HepG2 (cell line): ENCODE measurements around the gene ZSCAN5C. TPM values are rescaled to one million over a fixed set of nuclear protein-coding genes. Genes with fewer than 3 reads are reported as not detected.

Experiments used
- ATF7 ChIP-seq, 2 experiments: fragments of 450-650 bp in 1 of 2; sonication (generic) in 1 of 2; formaldehyde crosslinking in 1 of 2; IDR thresholded peaks; 2 replicates each; pipeline versions ENCODE4 v1.4.0 to v1.6.1; 2016 to 2020; ENCODE audit warnings: antibody characterized with exemption in 1 of 2, mild to moderate bottlenecking in 1 of 2, missing genetic modification reagents in 1 of 2
- FOXM1 ChIP-seq: sonication (generic); formaldehyde crosslinking; IDR thresholded peaks from 2 replicates; pipeline ENCODE4 v1.5.0; 2020; ENCODE audit warnings: missing genetic modification reagents
- FOXO1 ChIP-seq: sonication (generic); formaldehyde crosslinking; IDR thresholded peaks from 2 replicates; pipeline ENCODE4 v1.4.0; 2020; ENCODE audit warnings: missing genetic modification reagents
- JUN ChIP-seq: sonication (generic); formaldehyde crosslinking; IDR thresholded peaks from 2 replicates; pipeline ENCODE4 v1.4.0; 2020; ENCODE audit warnings: mild to moderate bottlenecking, missing genetic modification reagents
- JUND ChIP-seq: sonication (generic); formaldehyde crosslinking; IDR thresholded peaks from 2 replicates; pipeline ENCODE4 v1.8.0; 2022; ENCODE audit warnings: mild to moderate bottlenecking, missing genetic modification reagents
- LCORL ChIP-seq, 2 experiments: fragments of 450-650 bp in 1 of 2; sonication (generic) in 1 of 2; formaldehyde crosslinking in 1 of 2; IDR thresholded peaks; 2 replicates each; pipeline versions ENCODE4 v1.5.0 to v1.6.1; 2017 to 2020; ENCODE audit warnings: antibody characterized with exemption in 1 of 2, missing genetic modification reagents in 1 of 2
- MAFG ChIP-seq: sonication (generic); formaldehyde crosslinking; IDR thresholded peaks from 2 replicates; pipeline ENCODE4 v1.5.1; 2020; ENCODE audit warnings: mild to moderate bottlenecking, missing genetic modification reagents
- MNT ChIP-seq: fragments of 450-650 bp; IDR thresholded peaks from 2 replicates; pipeline ENCODE4 v1.6.1; 2016
- RFX5 ChIP-seq: IDR thresholded peaks from 2 replicates; pipeline ENCODE4 v1.6.1; 2011; ENCODE audit warnings: low read depth, low read length, improper control_type of control experiment
- SMAD3 ChIP-seq: sonication (generic); formaldehyde crosslinking; IDR thresholded peaks from 2 replicates; pipeline ENCODE4 v1.4.0; 2020; ENCODE audit warnings: missing genetic modification reagents
- SUZ12 ChIP-seq: fragments of 150-350 bp; IDR thresholded peaks from 2 replicates; pipeline ENCODE4 v1.6.1; 2014; ENCODE audit warnings: low read depth, low read length
- ZMYM4 ChIP-seq: sonication (generic); formaldehyde crosslinking; IDR thresholded peaks from 2 replicates; pipeline ENCODE4 v1.8.1; 2023; ENCODE audit warnings: mild to moderate bottlenecking, missing genetic modification reagents
- ZNF12 ChIP-seq: sonication (generic); formaldehyde crosslinking; IDR thresholded peaks from 2 replicates; pipeline ENCODE4 v1.5.0; 2020; ENCODE audit warnings: missing genetic modification reagents
- ZNF263 ChIP-seq: sonication (generic); formaldehyde crosslinking; IDR thresholded peaks from 2 replicates; pipeline ENCODE4 v1.4.0; 2020; ENCODE audit warnings: missing genetic modification reagents
- ZNF282 ChIP-seq: fragments of 450-650 bp; IDR thresholded peaks from 2 replicates; pipeline ENCODE4 v1.6.1; 2018; ENCODE audit not compliant: partially characterized antibody
- ZNF547 ChIP-seq: sonication (generic); formaldehyde crosslinking; IDR thresholded peaks from 2 replicates; pipeline ENCODE4 v1.5.1; 2020; ENCODE audit warnings: mild to moderate bottlenecking, missing genetic modification reagents
- ZNF607 ChIP-seq: sonication (generic); formaldehyde crosslinking; IDR thresholded peaks from 2 replicates; pipeline ENCODE4 v1.5.1; 2020; ENCODE audit warnings: missing genetic modification reagents, mild to moderate bottlenecking, borderline replicate concordance
- ZNF674 ChIP-seq: sonication (generic); formaldehyde crosslinking; IDR thresholded peaks from 2 replicates; pipeline ENCODE4 v1.5.0; 2020; ENCODE audit warnings: low read depth, mild to moderate bottlenecking, missing genetic modification reagents
- polyA plus RNA-seq, 8 experiments: library from polyadenylated mRNA; depleted of rRNA in 3 of 8; stranded (reverse) in 7 of 8; unstranded in 1 of 8; fragments of >200 nt; fragmentation: Illumina TruSeq in 4 of 8; extraction: Trizol in 4 of 8; gene quantifications; 2 replicates each; pipeline versions ENCODE4 v1.2.1 to v1.2.3, GENCODE V29; 2011 to 2016; ENCODE audit warnings: low read depth in 4 of 8, missing spikeins in 1 of 8, mixed read lengths in 1 of 8; ENCODE audit not compliant: insufficient read depth in 1 of 8
- total RNA-seq, 5 experiments: library from RNA; depleted of rRNA; stranded (reverse); fragments of >200 nt; fragmentation: Illumina TruSeq; extraction: Trizol; gene quantifications; 2 replicates each; pipeline ENCODE4 v1.2.3, GENCODE V29; 2016; ENCODE audit warnings: low read depth in 1 of 5
- TF ChIP-seq, protein P1 (sequence below), 2 experiments: sonication (generic) in 1 of 2; formaldehyde crosslinking in 1 of 2; IDR thresholded peaks; 2 replicates each; pipeline versions ENCODE4 v1.4.0 to v1.6.1; 2018 to 2020; ENCODE audit warnings: missing genetic modification reagents in 2 of 2, borderline replicate concordance in 1 of 2, low read depth in 1 of 2, mild to moderate bottlenecking in 1 of 2, missing biosample characterization in 1 of 2
- TF ChIP-seq, protein P2 (sequence below): sonication (generic); formaldehyde crosslinking; IDR thresholded peaks from 2 replicates; pipeline ENCODE4 v1.8.1; 2022; ENCODE audit warnings: low read depth, mild to moderate bottlenecking, missing genetic modification reagents
- TF ChIP-seq, protein P3 (sequence below): sonication (generic); formaldehyde crosslinking; conservative IDR thresholded peaks from 2 replicates; pipeline ENCODE4 v1.8.0; 2022; ENCODE audit warnings: missing genetic modification reagents
- TF ChIP-seq, protein P4 (sequence below): IDR thresholded peaks from 2 replicates; pipeline ENCODE4 v1.6.1; 2016; ENCODE audit warnings: missing genetic modification reagents, missing compliant biosample characterization

ZSCAN5C gene
- total and polyA plus RNA-seq, 2 of the 13 experiments (the other 11 are each of a cell fraction or from before 2014, with no cell fraction given): not detected

DNA sequence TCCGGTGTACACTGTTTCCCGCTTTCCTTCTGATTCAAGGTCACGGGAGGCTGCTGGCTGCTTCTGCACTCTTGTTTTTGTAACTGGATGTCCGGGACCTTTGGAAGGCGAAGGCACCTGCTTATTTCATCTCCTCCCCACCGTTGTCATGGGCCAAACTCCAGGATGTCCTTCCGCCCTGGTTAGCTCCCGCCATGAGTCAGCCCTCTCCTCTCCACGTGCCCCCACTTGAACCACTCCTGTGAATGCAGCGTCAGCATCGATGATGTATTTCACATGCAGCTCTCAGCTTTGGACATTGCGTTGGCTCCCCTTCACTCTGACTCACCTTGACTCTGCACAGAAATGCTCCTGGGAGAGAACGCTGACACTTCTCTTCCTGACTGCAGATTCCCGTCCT is 31.8 kb upstream of the ZSCAN5C start (continued):
- TF ChIP-seq, protein P1, sequence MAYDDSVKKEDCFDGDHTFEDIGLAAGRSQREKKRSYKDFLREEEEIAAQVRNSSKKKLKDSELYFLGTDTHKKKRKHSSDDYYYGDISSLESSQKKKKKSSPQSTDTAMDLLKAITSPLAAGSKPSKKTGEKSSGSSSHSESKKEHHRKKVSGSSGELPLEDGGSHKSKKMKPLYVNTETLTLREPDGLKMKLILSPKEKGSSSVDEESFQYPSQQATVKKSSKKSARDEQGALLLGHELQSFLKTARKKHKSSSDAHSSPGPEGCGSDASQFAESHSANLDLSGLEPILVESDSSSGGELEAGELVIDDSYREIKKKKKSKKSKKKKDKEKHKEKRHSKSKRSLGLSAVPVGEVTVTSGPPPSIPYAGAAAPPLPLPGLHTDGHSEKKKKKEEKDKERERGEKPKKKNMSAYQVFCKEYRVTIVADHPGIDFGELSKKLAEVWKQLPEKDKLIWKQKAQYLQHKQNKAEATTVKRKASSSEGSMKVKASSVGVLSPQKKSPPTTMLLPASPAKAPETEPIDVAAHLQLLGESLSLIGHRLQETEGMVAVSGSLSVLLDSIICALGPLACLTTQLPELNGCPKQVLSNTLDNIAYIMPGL (CRISPR knock-in tag; IDR thresholded peaks at IDR 0.05; ENCODE audit: borderline replicate concordance in 1 of 2, low read depth in 1 of 2): peak in 1 of 2 experiments; percentile 77; a peak in 1 of 4 replicates
- TF ChIP-seq ZNF674 (CRISPR knock-in tag) (no peak), FOXO1 (CRISPR knock-in tag) (peak; percentile 58; the same call in 1 of the 2 replicates), MAFG (CRISPR knock-in tag) (peak; percentile 97), MNT (peak; percentile 89), ZNF607 (CRISPR knock-in tag) (peak; percentile 74), ZNF282 (no peak), ATF7 (IDR thresholded peaks at IDR 0.05) (peak; percentile 43; the same call in 1 of the 2 replicates), ATF7 (CRISPR knock-in tag; IDR thresholded peaks at IDR 0.05) (0 out of 2 replicates have a peak, but pooled peaks have one; percentile 46), ZNF12 (CRISPR knock-in tag) (0 out of 2 replicates have a peak, but pooled peaks have one; percentile 16), ZNF263 (CRISPR knock-in tag) (0 out of 2 replicates have a peak, but pooled peaks have one; percentile 40), FOXM1 (CRISPR knock-in tag) (no peak), JUND (CRISPR knock-in tag) (peak; percentile 84), RFX5 (peak; percentile 67; the same call in 1 of the 2 replicates), SUZ12 (no peak), LCORL (IDR thresholded peaks at IDR 0.05) (no peak), LCORL (CRISPR knock-in tag; IDR thresholded peaks at IDR 0.05) (peak; percentile 89), SMAD3 (CRISPR knock-in tag) (0 out of 2 replicates have a peak, but pooled peaks have one; percentile 38), ZNF547 (CRISPR knock-in tag) (0 out of 2 replicates have a peak, but pooled peaks have one; percentile 28), ZMYM4 (CRISPR knock-in tag) (peak; percentile 32; the same call in 1 of the 2 replicates), JUN (CRISPR knock-in tag) (peak; percentile 57; the same call in 1 of the 2 replicates)
- TF ChIP-seq, protein P2, sequence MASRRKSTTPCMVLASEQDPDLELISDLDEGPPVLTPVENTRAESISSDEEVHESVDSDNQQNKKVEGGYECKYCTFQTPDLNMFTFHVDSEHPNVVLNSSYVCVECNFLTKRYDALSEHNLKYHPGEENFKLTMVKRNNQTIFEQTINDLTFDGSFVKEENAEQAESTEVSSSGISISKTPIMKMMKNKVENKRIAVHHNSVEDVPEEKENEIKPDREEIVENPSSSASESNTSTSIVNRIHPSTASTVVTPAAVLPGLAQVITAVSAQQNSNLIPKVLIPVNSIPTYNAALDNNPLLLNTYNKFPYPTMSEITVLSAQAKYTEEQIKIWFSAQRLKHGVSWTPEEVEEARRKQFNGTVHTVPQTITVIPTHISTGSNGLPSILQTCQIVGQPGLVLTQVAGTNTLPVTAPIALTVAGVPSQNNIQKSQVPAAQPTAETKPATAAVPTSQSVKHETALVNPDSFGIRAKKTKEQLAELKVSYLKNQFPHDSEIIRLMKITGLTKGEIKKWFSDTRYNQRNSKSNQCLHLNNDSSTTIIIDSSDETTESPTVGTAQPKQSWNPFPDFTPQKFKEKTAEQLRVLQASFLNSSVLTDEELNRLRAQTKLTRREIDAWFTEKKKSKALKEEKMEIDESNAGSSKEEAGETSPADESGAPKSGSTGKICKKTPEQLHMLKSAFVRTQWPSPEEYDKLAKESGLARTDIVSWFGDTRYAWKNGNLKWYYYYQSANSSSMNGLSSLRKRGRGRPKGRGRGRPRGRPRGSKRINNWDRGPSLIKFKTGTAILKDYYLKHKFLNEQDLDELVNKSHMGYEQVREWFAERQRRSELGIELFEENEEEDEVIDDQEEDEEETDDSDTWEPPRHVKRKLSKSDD (CRISPR knock-in tag): no peak
- TF ChIP-seq, protein P3, sequence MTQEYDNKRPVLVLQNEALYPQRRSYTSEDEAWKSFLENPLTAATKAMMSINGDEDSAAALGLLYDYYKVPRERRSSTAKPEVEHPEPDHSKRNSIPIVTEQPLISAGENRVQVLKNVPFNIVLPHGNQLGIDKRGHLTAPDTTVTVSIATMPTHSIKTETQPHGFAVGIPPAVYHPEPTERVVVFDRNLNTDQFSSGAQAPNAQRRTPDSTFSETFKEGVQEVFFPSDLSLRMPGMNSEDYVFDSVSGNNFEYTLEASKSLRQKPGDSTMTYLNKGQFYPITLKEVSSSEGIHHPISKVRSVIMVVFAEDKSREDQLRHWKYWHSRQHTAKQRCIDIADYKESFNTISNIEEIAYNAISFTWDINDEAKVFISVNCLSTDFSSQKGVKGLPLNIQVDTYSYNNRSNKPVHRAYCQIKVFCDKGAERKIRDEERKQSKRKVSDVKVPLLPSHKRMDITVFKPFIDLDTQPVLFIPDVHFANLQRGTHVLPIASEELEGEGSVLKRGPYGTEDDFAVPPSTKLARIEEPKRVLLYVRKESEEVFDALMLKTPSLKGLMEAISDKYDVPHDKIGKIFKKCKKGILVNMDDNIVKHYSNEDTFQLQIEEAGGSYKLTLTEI (CRISPR knock-in tag): no peak
- TF ChIP-seq, protein P4, sequence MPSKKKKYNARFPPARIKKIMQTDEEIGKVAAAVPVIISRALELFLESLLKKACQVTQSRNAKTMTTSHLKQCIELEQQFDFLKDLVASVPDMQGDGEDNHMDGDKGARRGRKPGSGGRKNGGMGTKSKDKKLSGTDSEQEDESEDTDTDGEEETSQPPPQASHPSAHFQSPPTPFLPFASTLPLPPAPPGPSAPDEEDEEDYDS (CRISPR knock-in tag): peak; percentile 40; the same call in 1 of the 2 replicates
